ENCODE measurements around the gene CNTNAP2. TPM values are rescaled to one million over a fixed set of nuclear protein-coding genes. Genes with fewer than 3 reads are reported as not detected.

The CNTNAP2 gene
- total RNA-seq, 1 donor: under 0.01 TPM

DNA sequence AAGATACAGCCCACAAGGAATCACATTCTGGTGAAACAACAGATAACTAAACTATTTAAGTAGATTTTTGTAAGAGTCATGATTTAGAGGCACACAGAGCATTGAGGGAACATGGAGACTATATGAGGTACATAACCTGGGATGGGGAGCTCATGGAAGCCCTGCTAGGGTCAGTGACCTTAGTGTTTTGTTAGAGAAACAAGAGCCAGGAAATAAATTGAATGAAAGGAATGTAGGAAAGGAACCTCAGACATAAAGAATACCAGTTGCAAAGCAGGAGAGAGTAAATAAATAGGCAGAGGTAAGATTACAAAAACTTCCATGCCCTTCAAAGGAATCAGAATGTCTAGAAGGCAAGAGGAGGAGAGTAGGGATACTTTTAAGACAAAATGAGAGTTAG is 1076.9 kb downstream of the CNTNAP2 start:
- DNase-seq (ENCODE audit: low read depth): no peak
- TF ChIP-seq, protein P1, sequence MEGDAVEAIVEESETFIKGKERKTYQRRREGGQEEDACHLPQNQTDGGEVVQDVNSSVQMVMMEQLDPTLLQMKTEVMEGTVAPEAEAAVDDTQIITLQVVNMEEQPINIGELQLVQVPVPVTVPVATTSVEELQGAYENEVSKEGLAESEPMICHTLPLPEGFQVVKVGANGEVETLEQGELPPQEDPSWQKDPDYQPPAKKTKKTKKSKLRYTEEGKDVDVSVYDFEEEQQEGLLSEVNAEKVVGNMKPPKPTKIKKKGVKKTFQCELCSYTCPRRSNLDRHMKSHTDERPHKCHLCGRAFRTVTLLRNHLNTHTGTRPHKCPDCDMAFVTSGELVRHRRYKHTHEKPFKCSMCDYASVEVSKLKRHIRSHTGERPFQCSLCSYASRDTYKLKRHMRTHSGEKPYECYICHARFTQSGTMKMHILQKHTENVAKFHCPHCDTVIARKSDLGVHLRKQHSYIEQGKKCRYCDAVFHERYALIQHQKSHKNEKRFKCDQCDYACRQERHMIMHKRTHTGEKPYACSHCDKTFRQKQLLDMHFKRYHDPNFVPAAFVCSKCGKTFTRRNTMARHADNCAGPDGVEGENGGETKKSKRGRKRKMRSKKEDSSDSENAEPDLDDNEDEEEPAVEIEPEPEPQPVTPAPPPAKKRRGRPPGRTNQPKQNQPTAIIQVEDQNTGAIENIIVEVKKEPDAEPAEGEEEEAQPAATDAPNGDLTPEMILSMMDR (IDR thresholded peaks at IDR 0.05; ENCODE audit: insufficient read depth, low read length): no peak
- no peak overlapping the region for H3K4me3 ChIP-seq (ENCODE audit: low read depth, low read length)

DNA sequence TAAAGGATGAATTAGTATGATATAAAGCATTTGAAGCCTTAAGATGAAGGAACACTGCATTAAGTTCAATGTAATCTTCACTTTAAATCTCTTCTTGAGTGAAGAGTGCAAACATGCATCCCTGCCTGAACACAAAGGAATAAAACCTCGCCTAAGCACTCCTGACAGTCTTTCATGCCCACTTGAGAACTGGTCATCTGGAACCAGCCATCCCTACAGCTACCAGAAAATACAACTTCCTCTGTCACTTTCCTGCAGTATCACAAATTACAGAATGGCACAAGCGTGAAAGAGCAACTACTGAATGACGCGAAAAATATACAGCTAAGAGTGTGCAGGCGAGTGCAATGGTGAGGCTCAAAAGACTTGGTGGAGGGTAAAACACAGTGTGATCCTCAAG is 1079.9 kb downstream of the CNTNAP2 start:
- no peak for DNase-seq (ENCODE audit: low read depth)
- H3K4me3 ChIP-seq (ENCODE audit: low read depth, low read length): no peak overlapping the region
- TF ChIP-seq, protein P1 (IDR thresholded peaks at IDR 0.05; ENCODE audit: insufficient read depth, low read length): no peak

DNA sequence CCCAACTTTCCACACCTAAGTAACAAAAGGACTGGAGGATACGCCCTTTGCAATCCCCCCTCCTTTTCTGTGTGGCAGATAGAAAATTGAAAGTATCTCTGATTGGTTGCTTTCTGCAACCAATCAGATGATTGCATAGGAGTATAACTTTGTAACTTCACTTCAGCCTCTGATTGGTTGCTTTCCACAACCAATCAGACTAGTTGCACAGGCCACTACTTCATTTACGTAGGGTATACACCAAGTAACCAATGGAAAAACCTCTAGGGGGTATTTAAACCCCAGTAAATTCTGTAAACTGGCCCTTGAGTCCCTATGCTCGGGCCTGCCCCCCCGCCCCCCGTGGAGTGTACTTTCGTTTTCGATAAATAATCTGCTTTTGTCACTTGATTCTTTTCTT is 1080.4 kb downstream of the CNTNAP2 start:
- TF ChIP-seq, protein P1 (IDR thresholded peaks at IDR 0.05; ENCODE audit: insufficient read depth, low read length): no peak
- no peak overlapping the region for H3K4me3 ChIP-seq (ENCODE audit: low read depth, low read length)
- no peak for DNase-seq (ENCODE audit: low read depth)

DNA sequence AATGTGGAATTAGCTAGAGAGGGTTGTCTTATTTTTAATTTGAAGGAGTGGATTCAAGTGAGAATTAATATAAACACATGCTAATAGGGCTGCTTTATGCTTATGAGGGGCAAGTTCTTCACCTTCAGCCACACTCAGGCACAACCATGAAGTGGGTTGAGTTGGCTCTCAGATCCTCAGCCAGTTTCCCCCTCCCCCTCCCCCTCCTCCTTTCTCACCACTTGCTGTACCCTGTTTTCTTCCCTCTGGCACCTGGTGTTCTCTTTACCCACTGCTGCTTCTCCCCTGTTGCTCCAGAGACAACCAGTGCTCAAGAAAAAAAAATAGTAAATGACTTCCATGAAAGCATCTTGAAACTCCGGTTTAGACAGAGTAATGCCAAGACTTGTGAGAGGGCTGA is 1083.3 kb downstream of the CNTNAP2 start:
- no peak overlapping the region for H3K4me3 ChIP-seq (ENCODE audit: low read depth, low read length)
- DNase-seq (ENCODE audit: low read depth): no peak
- TF ChIP-seq, protein P1 (IDR thresholded peaks at IDR 0.05; ENCODE audit: insufficient read depth, low read length): no peak

DNA sequence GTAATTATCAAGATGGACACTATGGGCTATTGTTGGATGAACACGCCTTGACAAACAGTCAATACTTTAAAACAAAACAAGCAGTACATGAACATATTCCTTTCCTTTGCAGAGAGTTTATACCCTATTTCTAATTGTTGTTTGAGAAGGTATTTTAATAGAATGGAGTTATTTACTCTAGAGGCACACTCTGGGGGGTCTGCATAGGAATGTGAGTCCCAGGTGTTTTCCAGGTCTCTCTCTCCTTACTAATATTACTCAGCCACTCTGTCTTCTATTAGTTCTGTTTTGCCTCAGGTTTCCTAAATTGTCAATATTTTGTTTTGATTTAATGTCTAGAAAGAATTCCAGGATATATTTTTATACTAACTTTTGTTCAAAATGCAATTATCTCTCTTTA is 1091.4 kb downstream of the CNTNAP2 start:
- H3K4me3 ChIP-seq (ENCODE audit: low read depth, low read length): no peak overlapping the region
- TF ChIP-seq, protein P1 (IDR thresholded peaks at IDR 0.05; ENCODE audit: insufficient read depth, low read length): no peak
- no peak for DNase-seq (ENCODE audit: low read depth)

DNA sequence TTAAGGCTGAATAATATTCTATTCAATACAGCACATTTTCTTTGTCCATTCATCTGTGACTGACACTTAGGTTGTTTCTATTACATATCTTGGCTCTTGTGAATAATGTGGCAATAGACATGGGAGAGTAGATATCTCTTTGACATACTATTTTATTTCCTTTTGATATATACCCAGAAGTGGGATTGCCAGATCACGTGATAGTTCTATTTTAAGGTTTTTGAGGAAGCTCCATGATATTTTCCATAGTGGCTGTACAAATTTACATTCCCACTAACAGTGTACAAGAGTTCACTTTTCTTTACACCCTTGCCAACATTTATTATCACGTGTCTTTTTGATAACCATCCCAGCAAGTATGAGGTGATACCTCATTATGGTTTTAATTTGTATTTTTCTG is 1114.7 kb downstream of the CNTNAP2 start:
- no peak overlapping the region for H3K4me3 ChIP-seq (ENCODE audit: low read depth, low read length)
- TF ChIP-seq, protein P1 (IDR thresholded peaks at IDR 0.05; ENCODE audit: insufficient read depth, low read length): no peak
- DNase-seq (ENCODE audit: low read depth): no peak

DNA sequence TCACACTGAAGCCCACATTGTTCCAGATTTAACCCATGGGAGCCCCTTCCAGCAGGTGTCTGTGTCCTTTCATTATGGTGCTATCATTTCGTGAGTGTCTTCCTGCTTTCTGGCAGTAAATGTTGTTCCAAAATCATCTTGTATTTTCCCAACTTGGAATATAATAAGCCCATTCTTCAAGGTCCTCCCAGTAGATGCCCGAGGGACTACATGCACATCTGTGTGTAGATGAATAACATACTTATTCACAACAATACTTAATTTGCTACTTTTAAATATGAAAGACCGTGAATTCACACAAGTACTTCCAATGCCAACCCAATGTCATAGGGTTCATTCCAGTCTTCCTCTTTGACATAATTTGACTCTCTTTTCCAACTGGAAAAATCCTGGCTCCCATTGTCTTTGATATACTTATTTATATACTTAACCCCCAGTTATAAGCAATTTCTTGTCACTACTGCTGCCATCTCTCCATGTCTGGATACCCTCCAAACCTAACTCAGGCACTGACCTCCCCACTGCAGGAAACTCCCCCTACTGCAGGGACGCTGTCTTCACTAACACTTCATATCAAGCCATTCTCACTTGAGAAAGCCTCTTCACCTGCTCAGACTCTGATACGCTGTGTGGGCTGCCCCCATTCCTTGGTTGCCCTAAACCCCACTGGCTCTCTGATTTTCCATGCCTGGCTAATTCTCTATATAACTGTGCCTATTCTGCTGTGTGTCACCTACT is 1119.2 kb downstream of the CNTNAP2 start:
- TF ChIP-seq, protein P1 (IDR thresholded peaks at IDR 0.05; ENCODE audit: insufficient read depth, low read length): no peak
- H3K4me3 ChIP-seq (ENCODE audit: low read depth, low read length): no peak overlapping the region
- DNase-seq (ENCODE audit: low read depth): no peak

Measured in fibroblast of the aortic adventitia (primary cell).